ENCODE measurements around the gene NUDT5. TPM values are rescaled to one million over a fixed set of nuclear protein-coding genes. Genes with fewer than 3 reads are reported as not detected.
A peak's percentile ranks its signal among the peaks of the same experiment; 100 is the strongest.

Gene NUDT5
- polyA plus RNA-seq, 3 donors = 28.3 to 51.1 (median 43.7) TPM

- Histone ChIP-seq H4K20me1 (ENCODE audit: insufficient read depth, low read length) (no peaks in the 10 kb centered on the region), H3K36me3 (replicated peaks in 1 of 2; ENCODE audit: control insufficient read depth in 1 of 2, insufficient read depth in 2 of 2, low read length in 2 of 2) (no peaks in the 10 kb centered on the region), H3K4me3 (replicated peaks in 1 of 3; ENCODE audit: low read depth in 2 of 3, low read length in 3 of 3) (peak overlapping the region; percentile 59 to 91 (median 87)), H3K9me3 (replicated peaks in 1 of 2; ENCODE audit: control insufficient read depth in 1 of 2, insufficient read depth in 1 of 2, low read length in 2 of 2) (no peaks in the 10 kb centered on the region), H3K9ac (ENCODE audit: insufficient read depth, low read length, poor library complexity, severe bottlenecking) (peak overlapping the region; percentile 73), H3K27me3 (ENCODE audit: control insufficient read depth in 2 of 2, insufficient read depth in 2 of 2, low read length in 2 of 2) (no peaks in the 10 kb centered on the region), H3K4me2 (replicated peaks; ENCODE audit: extremely low read depth, low read length, poor library complexity, severe bottlenecking) (peak overlapping the region; percentile 95), H3K4me1 (ENCODE audit: control insufficient read depth in 1 of 2, insufficient read depth in 2 of 2, low read length in 2 of 2) (peaks cover 12 to 21% of the 10 kb centered on the region in 2 donors), H2AFZ (ENCODE audit: insufficient read depth, low read depth, low read length, poor library complexity, severe bottlenecking) (peak overlapping the region; percentile 98), H3K79me2 (ENCODE audit: insufficient read depth, low read length) (peaks cover 7% of the 10 kb centered on the region), H3K27ac (ENCODE audit: low read depth in 1 of 2, low read length in 2 of 2) (no peak overlapping the region)
- peaks cover 4 to 7% of the 10 kb centered on the region in 2 donors for H3K36me3 Mint-ChIP-seq
- H3K4me3 Mint-ChIP-seq = peak overlapping the region; percentile 79 to 90
- intact Hi-C loops (cut with micrococcal nuclease) = no loop called here
- H3K4me1 Mint-ChIP-seq = peaks cover 12% of the 10 kb centered on the region
- 67% methylated on average over 1 of the region's 11 CpGs for WGBS (ENCODE audit: insufficient coverage)
- H3K27me3 Mint-ChIP-seq (ENCODE audit: low read depth in 3 of 3) = peaks cover 0 to 3% (median 0%) of the 10 kb centered on the region in 3 donors
- DNase-seq = peak; percentile 7 to 41 (median 19)
- peak overlapping the region in 3 of 7 donors; percentile 7 to 30 (median 25) for H3K27ac Mint-ChIP-seq
- no peaks in the 10 kb centered on the region for H3K9me3 Mint-ChIP-seq
- peak; percentile 38 for TF ChIP-seq CTCF (IDR thresholded peaks at IDR 0.05)
These were observed 65.3 kb downstream of the NUDT5 start for GRCh38 chr10:12130237-12130872.

DNA sequence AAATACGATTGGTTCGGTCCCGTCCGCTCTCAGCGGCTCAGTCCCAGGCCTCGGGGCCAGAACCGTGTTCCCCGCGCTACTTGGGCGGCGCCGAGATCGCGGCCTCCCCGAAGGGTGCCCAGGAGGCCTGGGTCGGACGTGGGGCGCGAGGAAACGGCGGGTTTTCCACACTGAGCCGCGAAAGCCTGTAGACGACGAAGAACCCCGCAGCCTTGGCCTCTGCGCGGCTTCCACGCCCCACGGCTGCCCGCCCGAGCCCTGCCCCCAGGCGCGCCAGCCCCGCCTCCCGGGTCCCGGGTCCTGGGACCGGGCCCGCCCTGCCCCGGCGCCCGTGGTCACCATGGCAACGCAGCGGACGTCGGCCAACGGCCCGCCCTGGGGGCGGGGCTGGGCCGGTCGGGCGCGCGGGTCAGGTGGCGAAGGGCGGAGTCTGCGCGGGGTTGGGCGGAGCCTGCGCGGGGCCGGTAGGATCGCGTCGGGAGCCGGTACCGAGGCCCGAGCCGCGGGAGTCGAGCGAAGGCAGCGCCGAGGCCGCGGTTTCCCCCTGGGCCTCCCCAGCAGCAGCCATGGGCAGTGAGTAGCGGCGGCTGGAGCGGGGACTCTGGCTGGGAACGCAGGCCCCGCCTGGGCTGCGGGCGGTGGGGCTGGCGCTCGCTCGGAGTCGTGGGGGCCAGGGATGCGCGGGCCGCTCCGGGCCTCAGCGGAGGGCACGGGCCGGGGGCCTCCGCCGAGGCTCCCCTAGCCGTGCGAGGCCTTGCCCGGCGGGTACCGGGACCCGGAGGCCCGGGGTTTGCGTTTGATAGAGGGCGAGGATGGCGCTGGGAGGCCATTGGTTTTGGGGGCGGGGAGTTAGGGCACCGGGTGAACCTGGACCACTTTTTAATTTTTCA, 66.2 kb downstream of the NUDT5 start, which contains the start of gene SEC61A2:
SEC61A2 (plus strand) TSS at position 456 of the 890 bp plus-strand sequence; CDS start at position 567, 111 bp downstream.
- Histone ChIP-seq H3K4me2 (replicated peaks; ENCODE audit: extremely low read depth, low read length, poor library complexity, severe bottlenecking) (peak within 1 kb of the TSS; percentile 95), H4K20me1 (ENCODE audit: insufficient read depth, low read length) (no peaks in the 10 kb centered on the region), H3K27ac (ENCODE audit: low read depth in 1 of 2, low read length in 2 of 2) (peak within 1 kb of the TSS; percentile 74 to 77), H3K9me3 (replicated peaks in 1 of 2; ENCODE audit: control insufficient read depth in 1 of 2, insufficient read depth in 1 of 2, low read length in 2 of 2) (no peaks in the 10 kb centered on the region), H3K4me1 (ENCODE audit: control insufficient read depth in 1 of 2, insufficient read depth in 2 of 2, low read length in 2 of 2) (peaks cover 12 to 21% of the 10 kb centered on the region in 2 donors), H3K79me2 (ENCODE audit: insufficient read depth, low read length) (peaks cover 7% of the 10 kb centered on the region), H2AFZ (ENCODE audit: insufficient read depth, low read depth, low read length, poor library complexity, severe bottlenecking) (peak within 1 kb of the TSS; percentile 98), H3K4me3 (replicated peaks in 1 of 3; ENCODE audit: low read depth in 2 of 3, low read length in 3 of 3) (peak within 1 kb of the TSS; percentile 74 to 91 (median 87)), H3K36me3 (replicated peaks in 1 of 2; ENCODE audit: control insufficient read depth in 1 of 2, insufficient read depth in 2 of 2, low read length in 2 of 2) (no peaks in the 10 kb centered on the region), H3K27me3 (ENCODE audit: control insufficient read depth in 2 of 2, insufficient read depth in 2 of 2, low read length in 2 of 2) (no peaks in the 10 kb centered on the region), H3K9ac (ENCODE audit: insufficient read depth, low read length, poor library complexity, severe bottlenecking) (peak within 1 kb of the TSS; percentile 73)
- Mint-ChIP-seq H3K9me3 (no peaks in the 10 kb centered on the region), H3K4me3 (peak within 1 kb of the TSS; percentile 82 to 90), H3K4me1 (peaks cover 12% of the 10 kb centered on the region), H3K27me3 (ENCODE audit: low read depth in 3 of 3) (peaks cover 0 to 3% (median 0%) of the 10 kb centered on the region in 3 donors), H3K27ac (peak within 1 kb of the TSS; percentile 71 to 88 (median 83)), H3K36me3 (peaks cover under 1 to 9% of the 10 kb centered on the region in 2 donors)
- WGBS (ENCODE audit: insufficient coverage) = under 1% methylated on average over 107 of the region's 108 CpGs
- intact Hi-C loops (cut with micrococcal nuclease) = loop anchor here (1.0 to 5.0 kb wide), 4 partner anchors 61 to 87 kb away; partner anchors contain the start of genes DHTKD1 (in 2 of the 2), CDC123 (in 1 of the 2), NUDT5 (in 1 of the 2) and UPF2 (in 1 of the 2)
- DNase-seq = peak; percentile 90 to 93 (median 91)
- TF ChIP-seq CTCF (IDR thresholded peaks at IDR 0.05) = no peak

All from CD14-positive monocyte (primary cell).